HepG2 (cell line): ENCODE data around the gene LDLRAD4.

Source experiments
- EP300 ChIP-seq, 3 experiments: sonication (generic) in 1 of 3; formaldehyde crosslinking in 1 of 3; IDR thresholded peaks; 2 replicates each; pipeline versions ENCODE4 v1.5.1 to v1.6.1; 2011 to 2020; ENCODE audit warnings: low read depth in 2 of 3, low read length in 2 of 3, borderline replicate concordance in 1 of 3, improper control_type of control experiment in 1 of 3, mild to moderate bottlenecking in 1 of 3, missing genetic modification reagents in 1 of 3, moderate library complexity in 1 of 3
- MAFK ChIP-seq, 2 experiments: IDR thresholded peaks in 1 of 2; conservative IDR thresholded peaks in 1 of 2; 2 replicates each; pipeline ENCODE4 v1.6.1; 2011; ENCODE audit warnings: improper control_type of control experiment in 2 of 2, low read length in 2 of 2
- TOE1 ChIP-seq: sonication (generic); formaldehyde crosslinking; IDR thresholded peaks from 2 replicates; pipeline ENCODE4 v1.4.0; 2020; ENCODE audit warnings: mild to moderate bottlenecking, missing genetic modification reagents
- ZNF605 ChIP-seq: sonication (generic); formaldehyde crosslinking; IDR thresholded peaks from 2 replicates; pipeline ENCODE4 v1.8.0; 2022; ENCODE audit warnings: mild to moderate bottlenecking, missing genetic modification reagents
- ZNF780A ChIP-seq: sonication (generic); formaldehyde crosslinking; IDR thresholded peaks from 2 replicates; pipeline ENCODE4 v1.8.0; 2022; ENCODE audit warnings: mild to moderate bottlenecking, missing genetic modification reagents, moderate library complexity
- TF ChIP-seq, protein P1 (sequence below): sonication (generic); formaldehyde crosslinking; IDR thresholded peaks from 2 replicates; pipeline ENCODE4 v1.4.0; 2020; ENCODE audit warnings: missing genetic modification reagents
- TF ChIP-seq, protein P2 (sequence below): sonication (generic); formaldehyde crosslinking; IDR thresholded peaks from 2 replicates; pipeline ENCODE4 v1.5.0; 2020; ENCODE audit warnings: mild to moderate bottlenecking, missing genetic modification reagents, moderate library complexity

DNA sequence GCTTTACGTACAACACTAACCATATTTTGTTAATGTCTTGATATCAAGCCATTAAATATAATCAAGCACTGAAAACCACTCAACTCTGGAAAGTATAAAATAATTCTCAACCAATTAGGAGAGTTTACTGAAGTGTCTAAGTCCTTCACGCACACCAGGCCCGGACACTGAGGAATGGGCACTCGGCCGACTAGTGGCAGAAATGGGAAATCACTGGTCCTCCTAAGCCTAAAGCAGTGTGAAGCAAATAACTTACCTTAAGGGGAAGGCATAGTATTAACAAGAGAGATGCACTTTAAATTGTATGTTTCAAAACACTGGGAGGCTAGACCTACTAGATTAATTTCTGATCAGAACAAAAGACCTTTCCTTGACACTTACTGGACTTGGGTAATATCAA, 462.1 kb downstream of the LDLRAD4 start:
- TF ChIP-seq TOE1 = no peak
- TF ChIP-seq, protein P1, sequence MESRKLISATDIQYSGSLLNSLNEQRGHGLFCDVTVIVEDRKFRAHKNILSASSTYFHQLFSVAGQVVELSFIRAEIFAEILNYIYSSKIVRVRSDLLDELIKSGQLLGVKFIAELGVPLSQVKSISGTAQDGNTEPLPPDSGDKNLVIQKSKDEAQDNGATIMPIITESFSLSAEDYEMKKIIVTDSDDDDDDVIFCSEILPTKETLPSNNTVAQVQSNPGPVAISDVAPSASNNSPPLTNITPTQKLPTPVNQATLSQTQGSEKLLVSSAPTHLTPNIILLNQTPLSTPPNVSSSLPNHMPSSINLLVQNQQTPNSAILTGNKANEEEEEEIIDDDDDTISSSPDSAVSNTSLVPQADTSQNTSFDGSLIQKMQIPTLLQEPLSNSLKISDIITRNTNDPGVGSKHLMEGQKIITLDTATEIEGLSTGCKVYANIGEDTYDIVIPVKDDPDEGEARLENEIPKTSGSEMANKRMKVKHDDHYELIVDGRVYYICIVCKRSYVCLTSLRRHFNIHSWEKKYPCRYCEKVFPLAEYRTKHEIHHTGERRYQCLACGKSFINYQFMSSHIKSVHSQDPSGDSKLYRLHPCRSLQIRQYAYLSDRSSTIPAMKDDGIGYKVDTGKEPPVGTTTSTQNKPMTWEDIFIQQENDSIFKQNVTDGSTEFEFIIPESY (CRISPR knock-in tag) = peak; percentile 58; the same call in 1 of the 2 replicates
- TF ChIP-seq, protein P2, sequence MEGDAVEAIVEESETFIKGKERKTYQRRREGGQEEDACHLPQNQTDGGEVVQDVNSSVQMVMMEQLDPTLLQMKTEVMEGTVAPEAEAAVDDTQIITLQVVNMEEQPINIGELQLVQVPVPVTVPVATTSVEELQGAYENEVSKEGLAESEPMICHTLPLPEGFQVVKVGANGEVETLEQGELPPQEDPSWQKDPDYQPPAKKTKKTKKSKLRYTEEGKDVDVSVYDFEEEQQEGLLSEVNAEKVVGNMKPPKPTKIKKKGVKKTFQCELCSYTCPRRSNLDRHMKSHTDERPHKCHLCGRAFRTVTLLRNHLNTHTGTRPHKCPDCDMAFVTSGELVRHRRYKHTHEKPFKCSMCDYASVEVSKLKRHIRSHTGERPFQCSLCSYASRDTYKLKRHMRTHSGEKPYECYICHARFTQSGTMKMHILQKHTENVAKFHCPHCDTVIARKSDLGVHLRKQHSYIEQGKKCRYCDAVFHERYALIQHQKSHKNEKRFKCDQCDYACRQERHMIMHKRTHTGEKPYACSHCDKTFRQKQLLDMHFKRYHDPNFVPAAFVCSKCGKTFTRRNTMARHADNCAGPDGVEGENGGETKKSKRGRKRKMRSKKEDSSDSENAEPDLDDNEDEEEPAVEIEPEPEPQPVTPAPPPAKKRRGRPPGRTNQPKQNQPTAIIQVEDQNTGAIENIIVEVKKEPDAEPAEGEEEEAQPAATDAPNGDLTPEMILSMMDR = peak; percentile 55
- no peak for TF ChIP-seq EP300 (IDR thresholded peaks at IDR 0.05; ENCODE audit: low read depth in 2 of 2, low read length in 2 of 2)
- TF ChIP-seq EP300 (CRISPR knock-in tag; IDR thresholded peaks at IDR 0.05; ENCODE audit: borderline replicate concordance) = no peak
- TF ChIP-seq ZNF605 (CRISPR knock-in tag) = no peak
- TF ChIP-seq ZNF780A (CRISPR knock-in tag) = no peak
- TF ChIP-seq MAFK (conservative IDR thresholded peaks at IDR 0.05 in 1 of 2, IDR thresholded peaks at IDR 0.05 in 1 of 2; ENCODE audit: low read length in 2 of 2) = no peak
